ENCODE measurements around the gene GPRC5C. TPM values are rescaled to one million over a fixed set of nuclear protein-coding genes. Genes with fewer than 3 reads are reported as not detected.

Gene GPRC5C
- total RNA-seq, 1 donor from 2014 or later = 0.20 TPM

GRCh38 chr17:74452033-74452840 lies 20.3 kb downstream of the GPRC5C start:
- intact Hi-C loops (cut with micrococcal nuclease) = no loop called here

- intact Hi-C loops (cut with micrococcal nuclease) = no loop called here
These were observed 21.2 kb downstream of the GPRC5C start for GRCh38 chr17:74452841-74453661.

GRCh38 chr17:74453665-74454196 lies 21.8 kb downstream of the GPRC5C start:
- intact Hi-C loops (cut with micrococcal nuclease) = loop anchor here (2.0 kb wide), 2 partner anchors 21 to 241 kb away; partner anchors contain the start of genes GPRC5C and TTYH2

GRCh38 chr17:74454197-74455024 lies 22.5 kb downstream of the GPRC5C start:
- intact Hi-C loops (cut with micrococcal nuclease) = loop anchor here (2.0 kb wide), 2 partner anchors 22 to 242 kb away; partner anchors contain the start of genes GPRC5C and TTYH2

GRCh38 chr17:74455025-74455545 lies 23.2 kb downstream of the GPRC5C start:
- intact Hi-C loops (cut with micrococcal nuclease) = loop anchor here (2.0 kb wide), 2 partner anchors 22 to 242 kb away; partner anchors contain the start of genes GPRC5C and TTYH2

GRCh38 chr17:74455821-74456220 lies 23.9 kb downstream of the GPRC5C start:
- intact Hi-C loops (cut with micrococcal nuclease) = loop anchor here (1.0 to 2.0 kb wide), 3 partner anchors 23 to 243 kb away; partner anchors contain the start of genes GPRC5C and TTYH2

GRCh38 chr17:74457146-74457819 lies 25.4 kb downstream of the GPRC5C start:
- intact Hi-C loops (cut with micrococcal nuclease) = loop anchor here (1.0 kb wide), 4 partner anchors 36 to 156 kb away; no protein-coding TSS in a partner anchor

GRCh38 chr17:74457820-74458166 lies 25.9 kb downstream of the GPRC5C start:
- intact Hi-C loops (cut with micrococcal nuclease) = loop anchor here (1.0 kb wide), 4 partner anchors 36 to 156 kb away; no protein-coding TSS in a partner anchor

GRCh38 chr17:74458835-74459234 lies 26.9 kb downstream of the GPRC5C start:
- intact Hi-C loops (cut with micrococcal nuclease) = no loop called here

- intact Hi-C loops (cut with micrococcal nuclease) = no loop called here
These were observed 27.7 kb downstream of the GPRC5C start for GRCh38 chr17:74459622-74460021.

GRCh38 chr17:74460241-74460640 lies 28.4 kb downstream of the GPRC5C start:
- intact Hi-C loops (cut with micrococcal nuclease) = no loop called here

GRCh38 chr17:74460996-74461395 lies 29.1 kb downstream of the GPRC5C start:
- intact Hi-C loops (cut with micrococcal nuclease) = no loop called here

- intact Hi-C loops (cut with micrococcal nuclease) = no loop called here
These were observed 29.7 kb downstream of the GPRC5C start for GRCh38 chr17:74461611-74462010.

- intact Hi-C loops (cut with micrococcal nuclease) = no loop called here
These were observed 33.0 kb downstream of the GPRC5C start for GRCh38 chr17:74464730-74465377.

GRCh38 chr17:74465378-74466110 lies 33.7 kb downstream of the GPRC5C start:
- intact Hi-C loops (cut with micrococcal nuclease) = no loop called here

GRCh38 chr17:74466111-74466827 lies 34.4 kb downstream of the GPRC5C start, which contains the start of gene CD300A:
Gene CD300A, plus strand, starts transcription at chr17:74466634. Its CDS starts 70 bp downstream, at chr17:74466704.
- intact Hi-C loops (cut with micrococcal nuclease) = no loop called here

GRCh38 chr17:74466828-74467184 lies 34.9 kb downstream of the GPRC5C start:
- intact Hi-C loops (cut with micrococcal nuclease) = no loop called here
